HEK293 (cell line): ENCODE data around the gene TCF7L2.

Experiments used
- CTCF ChIA-PET: fragments of 350-600 bp; formaldehyde crosslinking; extraction: SDS; loops from one replicate; lab custom pipeline; 2021; ENCODE audit warnings: antibody characterized with exemption; lab: Yijun Ruan, JAX
- POLR2A ChIA-PET: fragments of 300-600 bp; formaldehyde crosslinking; extraction: SDS; loops from one replicate; lab custom pipeline; 2020; ENCODE audit warnings: antibody characterized with exemption, inconsistent platforms; lab: Yijun Ruan, JAX
- H3K27ac ChIP-seq: fragments of 200-500 bp; sonication (Bioruptor generic); 2 replicates; pipeline ENCODE4 v1.5.1; 2014; ENCODE audit warnings: low read depth, low read length, control low read depth, inconsistent platforms; ENCODE audit errors: extremely low read depth
- H3K36me3 ChIP-seq, 2 experiments: fragments of 200-500 bp in 1 of 2; sonication (Bioruptor generic) in 1 of 2; 1 replicate in 1 of 2; 2 replicates in 1 of 2; pipeline ENCODE4 v1.5.1; 2014 to 2017; ENCODE audit warnings: inconsistent platforms in 2 of 2, low read length in 2 of 2; ENCODE audit not compliant: control insufficient read depth in 2 of 2, insufficient read depth in 1 of 2
- H3K4me1 ChIP-seq: fragments of 200-500 bp; sonication (Bioruptor generic); 2 replicates; pipeline ENCODE4 v1.5.1; 2014; ENCODE audit warnings: mild to moderate bottlenecking, low read length, inconsistent platforms; ENCODE audit not compliant: control insufficient read depth, insufficient read depth
- H3K4me3 ChIP-seq: 2 replicates; pipeline ENCODE4 v1.5.1; 2011; ENCODE audit warnings: low read depth, mild to moderate bottlenecking, control low read depth, low read length, moderate library complexity
- H3K9me3 ChIP-seq: fragments of 200-500 bp; sonication (Bioruptor generic); 2 replicates; pipeline ENCODE4 v1.5.1; 2014; ENCODE audit warnings: low read depth, low read length, inconsistent platforms; ENCODE audit not compliant: control insufficient read depth, insufficient read depth
- BCL11A ChIP-seq: fragments of 450-650 bp; formaldehyde crosslinking; IDR thresholded peaks from 2 replicates; pipeline ENCODE4 v1.5.1; 2016; ENCODE audit warnings: low read depth, missing biosample characterization, missing genetic modification characterization
- FEZF1 ChIP-seq: fragments of 450-650 bp; formaldehyde crosslinking; IDR thresholded peaks from 2 replicates; pipeline ENCODE4 v1.5.1; 2016; ENCODE audit warnings: missing biosample characterization, missing genetic modification characterization
- GFI1B ChIP-seq: fragments of 450-650 bp; formaldehyde crosslinking; IDR thresholded peaks from 2 replicates; pipeline ENCODE4 v1.5.1; 2016; ENCODE audit warnings: missing biosample characterization, missing genetic modification characterization
- GLIS1 ChIP-seq: fragments of 450-650 bp; formaldehyde crosslinking; IDR thresholded peaks from 2 replicates; pipeline ENCODE4 v1.5.1; 2016; ENCODE audit warnings: missing biosample characterization, missing genetic modification characterization
- KLF17 ChIP-seq: fragments of 450-650 bp; formaldehyde crosslinking; IDR thresholded peaks from 2 replicates; pipeline ENCODE4 v1.5.1; 2016; ENCODE audit warnings: missing biosample characterization, missing genetic modification characterization
- KLF8 ChIP-seq: fragments of 450-650 bp; formaldehyde crosslinking; IDR thresholded peaks from 2 replicates; pipeline ENCODE4 v1.5.1; 2016; ENCODE audit warnings: missing biosample characterization, missing genetic modification characterization
- MZF1 ChIP-seq: fragments of 450-650 bp; formaldehyde crosslinking; IDR thresholded peaks from 2 replicates; pipeline ENCODE4 v1.5.1; 2017; ENCODE audit warnings: missing biosample characterization, missing genetic modification characterization, borderline replicate concordance
- PRDM1 ChIP-seq: fragments of 450-650 bp; formaldehyde crosslinking; IDR thresholded peaks from 2 replicates; pipeline ENCODE4; 2016; ENCODE audit warnings: missing biosample characterization, missing genetic modification characterization
- PRDM10 ChIP-seq: fragments of 450-650 bp; formaldehyde crosslinking; IDR thresholded peaks from 2 replicates; pipeline ENCODE4 v1.5.1; 2016; ENCODE audit warnings: missing biosample characterization, missing genetic modification characterization
- PRDM6 ChIP-seq: fragments of 450-650 bp; formaldehyde crosslinking; IDR thresholded peaks from 2 replicates; pipeline ENCODE4 v1.5.1; 2017; ENCODE audit warnings: missing biosample characterization, missing genetic modification characterization
- TRIM28 ChIP-seq: IDR thresholded peaks from 2 replicates; pipeline ENCODE4 v1.6.1; 2011; ENCODE audit warnings: low read length, control low read depth, borderline replicate concordance
- ZBTB20 ChIP-seq: fragments of 450-650 bp; formaldehyde crosslinking; IDR thresholded peaks from 2 replicates; pipeline ENCODE4 v1.5.1; 2016; ENCODE audit warnings: missing biosample characterization, missing genetic modification characterization
- ZBTB48 ChIP-seq: fragments of 450-650 bp; formaldehyde crosslinking; IDR thresholded peaks from 2 replicates; pipeline ENCODE4 v1.5.1; 2016; ENCODE audit warnings: missing biosample characterization, missing genetic modification characterization
- ZEB2 ChIP-seq: fragments of 450-650 bp; formaldehyde crosslinking; IDR thresholded peaks from 2 replicates; pipeline ENCODE4 v1.5.1; 2016; ENCODE audit warnings: missing biosample characterization, missing genetic modification characterization
- ZFP37 ChIP-seq: fragments of 450-650 bp; formaldehyde crosslinking; IDR thresholded peaks from 2 replicates; pipeline ENCODE4 v1.5.1; 2016; ENCODE audit warnings: missing biosample characterization, missing genetic modification characterization
- ZNF335 ChIP-seq: fragments of 450-650 bp; formaldehyde crosslinking; conservative IDR thresholded peaks from 2 replicates; pipeline ENCODE4 v1.5.1; 2016; ENCODE audit warnings: missing biosample characterization, missing genetic modification characterization
- ZNF341 ChIP-seq: fragments of 450-650 bp; formaldehyde crosslinking; IDR thresholded peaks from 2 replicates; pipeline ENCODE4; 2016; ENCODE audit warnings: low read depth, missing biosample characterization, missing genetic modification characterization
- ZNF366 ChIP-seq: fragments of 450-650 bp; formaldehyde crosslinking; conservative IDR thresholded peaks from 2 replicates; pipeline ENCODE4 v1.5.1; 2016; ENCODE audit warnings: missing biosample characterization, missing genetic modification characterization
- ZNF501 ChIP-seq: fragments of 450-650 bp; formaldehyde crosslinking; IDR thresholded peaks from 2 replicates; pipeline ENCODE4 v1.5.1; 2016; ENCODE audit warnings: missing biosample characterization, missing genetic modification characterization
- ZNF521 ChIP-seq: fragments of 450-650 bp; formaldehyde crosslinking; IDR thresholded peaks from 2 replicates; pipeline ENCODE4 v1.5.1; 2017; ENCODE audit warnings: missing biosample characterization, mild to moderate bottlenecking, missing genetic modification characterization
- ZNF530 ChIP-seq: fragments of 450-650 bp; formaldehyde crosslinking; IDR thresholded peaks from 2 replicates; pipeline ENCODE4 v1.5.1; 2016; ENCODE audit warnings: low read depth, missing biosample characterization, missing genetic modification characterization
- ZNF561 ChIP-seq: fragments of 450-650 bp; IDR thresholded peaks from 2 replicates; pipeline ENCODE4 v1.5.1; 2018; ENCODE audit warnings: missing biosample characterization, missing genetic modification characterization, borderline replicate concordance
- ZNF600 ChIP-seq: fragments of 450-650 bp; formaldehyde crosslinking; IDR thresholded peaks from 2 replicates; pipeline ENCODE4 v1.5.1; 2016; ENCODE audit warnings: missing biosample characterization, missing genetic modification characterization
- ZNF610 ChIP-seq: fragments of 450-650 bp; formaldehyde crosslinking; IDR thresholded peaks from 2 replicates; pipeline ENCODE4 v1.5.1; 2016; ENCODE audit warnings: missing biosample characterization, missing genetic modification characterization, borderline replicate concordance
- ZNF629 ChIP-seq: fragments of 450-650 bp; formaldehyde crosslinking; IDR thresholded peaks from 2 replicates; pipeline ENCODE4 v1.5.1; 2017; ENCODE audit warnings: missing biosample characterization, missing genetic modification characterization
- ZNF660 ChIP-seq: fragments of 450-650 bp; IDR thresholded peaks from 2 replicates; pipeline ENCODE4 v1.5.1; 2018; ENCODE audit warnings: missing biosample characterization, mild to moderate bottlenecking, missing genetic modification characterization
- ZNF76 ChIP-seq: fragments of 450-650 bp; formaldehyde crosslinking; IDR thresholded peaks from 2 replicates; pipeline ENCODE4; 2016; ENCODE audit warnings: low read depth, missing biosample characterization, missing genetic modification characterization, borderline replicate concordance
- ZNF843 ChIP-seq: fragments of 450-650 bp; formaldehyde crosslinking; IDR thresholded peaks from 2 replicates; pipeline ENCODE4 v1.5.1; 2016; ENCODE audit warnings: missing biosample characterization, missing genetic modification characterization
- ZSCAN23 ChIP-seq: fragments of 450-650 bp; formaldehyde crosslinking; IDR thresholded peaks from 2 replicates; pipeline ENCODE4 v1.5.1; 2016; ENCODE audit warnings: missing biosample characterization, missing genetic modification characterization
- ZSCAN4 ChIP-seq: fragments of 450-650 bp; formaldehyde crosslinking; IDR thresholded peaks from 2 replicates; pipeline ENCODE4 v1.5.1; 2017; ENCODE audit warnings: missing biosample characterization, missing genetic modification characterization
- ZXDB ChIP-seq: fragments of 450-650 bp; formaldehyde crosslinking; IDR thresholded peaks from 2 replicates; pipeline ENCODE4 v1.5.1; 2016; ENCODE audit warnings: missing biosample characterization, missing genetic modification characterization

The TCF7L2 gene

GRCh38 chr10:113099431-113100183 is 149.6 kb downstream of the TCF7L2 start:
- Histone ChIP-seq H3K27ac (peak overlapping the region; percentile 67), H3K4me1 (peaks cover 15% of the 10 kb centered on the region), H3K9me3 (no peaks in the 10 kb centered on the region), H3K4me3 (no peak overlapping the region; the same call in 1 of the 2 replicates), H3K36me3 (no peaks in the 10 kb centered on the region; a peak in 1 of 3 replicates)
- ChIA-PET POLR2A (interaction anchor here (0.5 to 1.9 kb wide), 7 partner anchors 11 to 144 kb away, joined by 3 to 10 read pairs (median 5); no protein-coding TSS in a partner anchor), CTCF (interaction anchor here (0.6 to 1.8 kb wide), 5 partner anchors 11 to 285 kb away, joined by 3 to 7 read pairs (median 3); no protein-coding TSS in a partner anchor)
- peak; percentile 81 for TF ChIP-seq ZNF501
- TF ChIP-seq ZBTB20 (tag by site-specific recombination): 0 out of 2 replicates have a peak, but pooled peaks have one; percentile 46
- TF ChIP-seq ZEB2 (tag by site-specific recombination): peak; percentile 70; the same call in 1 of the 2 replicates
- TF ChIP-seq ZNF341 (tag by site-specific recombination): peak; percentile 99
- peak; percentile 72 for TF ChIP-seq ZNF660 (tag by site-specific recombination)
- TF ChIP-seq ZNF521 (tag by site-specific recombination): no peak
- TF ChIP-seq PRDM1 (tag by site-specific recombination): peak; percentile 56; the same call in 1 of the 2 replicates
- TF ChIP-seq ZNF561 (tag by site-specific recombination): peak; percentile 74
- peak; percentile 47 for TF ChIP-seq PRDM6
- 0 out of 2 replicates have a peak, but pooled peaks have one; percentile 31 for TF ChIP-seq ZNF76
- TF ChIP-seq ZSCAN4 (tag by site-specific recombination): peak; percentile 38; the same call in 1 of the 2 replicates
- TF ChIP-seq ZFP37 (tag by site-specific recombination): 0 out of 2 replicates have a peak, but pooled peaks have one; percentile 28
- peak; percentile 52; the same call in 1 of the 2 replicates for TF ChIP-seq KLF8 (tag by site-specific recombination)
- peak; percentile 40; the same call in 1 of the 2 replicates for TF ChIP-seq FEZF1 (tag by site-specific recombination)
- TF ChIP-seq ZNF600 (tag by site-specific recombination): peak; percentile 98
- TF ChIP-seq ZNF366: peak; percentile 86
- TF ChIP-seq GLIS1 (tag by site-specific recombination): peak; percentile 41; the same call in 1 of the 2 replicates
- TF ChIP-seq ZXDB: peak; percentile 54
- peak; percentile 55 for TF ChIP-seq ZBTB48 (tag by site-specific recombination)
- TF ChIP-seq ZNF843 (tag by site-specific recombination): 0 out of 2 replicates have a peak, but pooled peaks have one; percentile 42
- TF ChIP-seq ZSCAN23 (tag by site-specific recombination): peak; percentile 37; the same call in 1 of the 2 replicates
- TF ChIP-seq GFI1B: no peak
- TF ChIP-seq BCL11A (tag by site-specific recombination): peak; percentile 84; the same call in 1 of the 2 replicates
- TF ChIP-seq ZNF335 (tag by site-specific recombination): peak; percentile 30
- peak; percentile 51; the same call in 1 of the 2 replicates for TF ChIP-seq PRDM10 (tag by site-specific recombination)
- peak; percentile 60 for TF ChIP-seq ZNF629 (tag by site-specific recombination)
- TF ChIP-seq MZF1 (tag by site-specific recombination): peak; percentile 96
- TF ChIP-seq ZNF530 (tag by site-specific recombination): no peak
- peak; percentile 81 for TF ChIP-seq KLF17 (tag by site-specific recombination)
- TF ChIP-seq TRIM28: peak; percentile 93
- TF ChIP-seq ZNF610 (tag by site-specific recombination): 0 out of 2 replicates have a peak, but pooled peaks have one; percentile 25
